ENCODE data around the gene FBXO42. TPM values are rescaled to one million over a fixed set of nuclear protein-coding genes. Genes with fewer than 3 reads are reported as not detected.

The FBXO42 gene
- total and polyA plus RNA-seq, 9 of the 15 experiments (the other 6 are each of a cell fraction or from before 2014, with no cell fraction given): 7.2 to 24.8 (median 17.4) TPM

DNA sequence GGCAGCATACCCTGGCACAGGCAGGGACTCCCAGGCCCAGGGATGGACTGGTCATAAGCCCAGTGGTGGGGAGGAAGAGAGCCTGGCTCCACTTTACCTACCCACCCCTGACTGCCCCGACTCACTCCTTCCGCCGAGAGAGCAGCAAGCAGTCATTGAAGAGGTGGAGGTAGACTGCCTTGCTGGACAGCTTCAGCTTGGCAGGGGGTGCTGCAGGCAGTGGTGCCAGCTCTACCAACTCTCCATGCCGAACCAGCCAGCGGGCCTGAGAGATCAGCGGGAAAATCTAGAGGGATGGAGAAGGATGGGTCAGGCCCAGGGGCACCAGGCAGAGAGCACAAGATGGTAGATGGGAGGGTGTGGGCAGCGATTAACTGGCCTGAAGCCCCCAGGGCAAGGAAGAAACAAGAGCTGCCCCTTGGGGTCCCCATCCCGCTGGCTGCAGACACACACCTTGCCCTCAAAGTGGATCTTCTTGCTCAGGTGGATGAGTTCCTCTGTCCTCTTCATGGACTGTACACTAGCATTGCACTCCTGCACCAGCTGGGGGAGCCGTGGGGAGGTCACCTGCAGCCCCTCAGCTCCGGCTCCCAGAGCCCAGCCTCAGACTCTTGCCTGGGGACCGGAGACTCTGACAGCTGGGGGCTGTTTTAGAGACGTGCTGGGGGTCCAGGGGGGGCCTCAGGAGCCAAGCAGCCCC lies 147.5 kb downstream of the FBXO42 start (continued):
- TF ChIP-seq, protein P1, sequence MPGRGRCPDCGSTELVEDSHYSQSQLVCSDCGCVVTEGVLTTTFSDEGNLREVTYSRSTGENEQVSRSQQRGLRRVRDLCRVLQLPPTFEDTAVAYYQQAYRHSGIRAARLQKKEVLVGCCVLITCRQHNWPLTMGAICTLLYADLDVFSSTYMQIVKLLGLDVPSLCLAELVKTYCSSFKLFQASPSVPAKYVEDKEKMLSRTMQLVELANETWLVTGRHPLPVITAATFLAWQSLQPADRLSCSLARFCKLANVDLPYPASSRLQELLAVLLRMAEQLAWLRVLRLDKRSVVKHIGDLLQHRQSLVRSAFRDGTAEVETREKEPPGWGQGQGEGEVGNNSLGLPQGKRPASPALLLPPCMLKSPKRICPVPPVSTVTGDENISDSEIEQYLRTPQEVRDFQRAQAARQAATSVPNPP (IDR thresholded peaks at IDR 0.05; ENCODE audit: borderline replicate concordance, insufficient read depth, insufficient read length): no peak
- TF ChIP-seq, protein P2, sequence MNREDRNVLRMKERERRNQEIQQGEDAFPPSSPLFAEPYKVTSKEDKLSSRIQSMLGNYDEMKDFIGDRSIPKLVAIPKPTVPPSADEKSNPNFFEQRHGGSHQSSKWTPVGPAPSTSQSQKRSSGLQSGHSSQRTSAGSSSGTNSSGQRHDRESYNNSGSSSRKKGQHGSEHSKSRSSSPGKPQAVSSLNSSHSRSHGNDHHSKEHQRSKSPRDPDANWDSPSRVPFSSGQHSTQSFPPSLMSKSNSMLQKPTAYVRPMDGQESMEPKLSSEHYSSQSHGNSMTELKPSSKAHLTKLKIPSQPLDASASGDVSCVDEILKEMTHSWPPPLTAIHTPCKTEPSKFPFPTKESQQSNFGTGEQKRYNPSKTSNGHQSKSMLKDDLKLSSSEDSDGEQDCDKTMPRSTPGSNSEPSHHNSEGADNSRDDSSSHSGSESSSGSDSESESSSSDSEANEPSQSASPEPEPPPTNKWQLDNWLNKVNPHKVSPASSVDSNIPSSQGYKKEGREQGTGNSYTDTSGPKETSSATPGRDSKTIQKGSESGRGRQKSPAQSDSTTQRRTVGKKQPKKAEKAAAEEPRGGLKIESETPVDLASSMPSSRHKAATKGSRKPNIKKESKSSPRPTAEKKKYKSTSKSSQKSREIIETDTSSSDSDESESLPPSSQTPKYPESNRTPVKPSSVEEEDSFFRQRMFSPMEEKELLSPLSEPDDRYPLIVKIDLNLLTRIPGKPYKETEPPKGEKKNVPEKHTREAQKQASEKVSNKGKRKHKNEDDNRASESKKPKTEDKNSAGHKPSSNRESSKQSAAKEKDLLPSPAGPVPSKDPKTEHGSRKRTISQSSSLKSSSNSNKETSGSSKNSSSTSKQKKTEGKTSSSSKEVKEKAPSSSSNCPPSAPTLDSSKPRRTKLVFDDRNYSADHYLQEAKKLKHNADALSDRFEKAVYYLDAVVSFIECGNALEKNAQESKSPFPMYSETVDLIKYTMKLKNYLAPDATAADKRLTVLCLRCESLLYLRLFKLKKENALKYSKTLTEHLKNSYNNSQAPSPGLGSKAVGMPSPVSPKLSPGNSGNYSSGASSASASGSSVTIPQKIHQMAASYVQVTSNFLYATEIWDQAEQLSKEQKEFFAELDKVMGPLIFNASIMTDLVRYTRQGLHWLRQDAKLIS (CRISPR knock-in tag; IDR thresholded peaks at IDR 0.05): no peak
- TF ChIP-seq, protein P3, sequence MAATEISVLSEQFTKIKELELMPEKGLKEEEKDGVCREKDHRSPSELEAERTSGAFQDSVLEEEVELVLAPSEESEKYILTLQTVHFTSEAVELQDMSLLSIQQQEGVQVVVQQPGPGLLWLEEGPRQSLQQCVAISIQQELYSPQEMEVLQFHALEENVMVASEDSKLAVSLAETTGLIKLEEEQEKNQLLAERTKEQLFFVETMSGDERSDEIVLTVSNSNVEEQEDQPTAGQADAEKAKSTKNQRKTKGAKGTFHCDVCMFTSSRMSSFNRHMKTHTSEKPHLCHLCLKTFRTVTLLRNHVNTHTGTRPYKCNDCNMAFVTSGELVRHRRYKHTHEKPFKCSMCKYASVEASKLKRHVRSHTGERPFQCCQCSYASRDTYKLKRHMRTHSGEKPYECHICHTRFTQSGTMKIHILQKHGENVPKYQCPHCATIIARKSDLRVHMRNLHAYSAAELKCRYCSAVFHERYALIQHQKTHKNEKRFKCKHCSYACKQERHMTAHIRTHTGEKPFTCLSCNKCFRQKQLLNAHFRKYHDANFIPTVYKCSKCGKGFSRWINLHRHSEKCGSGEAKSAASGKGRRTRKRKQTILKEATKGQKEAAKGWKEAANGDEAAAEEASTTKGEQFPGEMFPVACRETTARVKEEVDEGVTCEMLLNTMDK (IDR thresholded peaks at IDR 0.05; ENCODE audit: borderline replicate concordance, insufficient read depth, low read depth, low read length, poor library complexity, severe bottlenecking): peak; percentile 40
- TF ChIP-seq SMAD4 (CRISPR knock-in tag; conservative IDR thresholded peaks at IDR 0.05) (no peak), ZKSCAN1 (IDR thresholded peaks at IDR 0.05; ENCODE audit: low read depth, low read length) (no peak), ZKSCAN3 (CRISPR knock-in tag; IDR thresholded peaks at IDR 0.05) (no peak), ZNF263 (CRISPR knock-in tag; IDR thresholded peaks at IDR 0.05; ENCODE audit: borderline replicate concordance) (no peak), FOXJ2 (tag; IDR thresholded peaks at IDR 0.05) (no peak), HEY1 (CRISPR knock-in tag; IDR thresholded peaks at IDR 0.05; ENCODE audit: borderline replicate concordance) (no peak), TAL1 (IDR thresholded peaks at IDR 0.05) (no peak), ZC3H4 (CRISPR knock-in tag; IDR thresholded peaks at IDR 0.05; ENCODE audit: borderline replicate concordance) (peak; percentile 72; the same call in 1 of the 2 replicates), ZNF134 (CRISPR knock-in tag; conservative IDR thresholded peaks at IDR 0.05) (no peak), ZNF239 (CRISPR knock-in tag; IDR thresholded peaks at IDR 0.05) (no peak), ZNF584 (CRISPR knock-in tag; IDR thresholded peaks at IDR 0.05; ENCODE audit: low read depth) (no peak), MED1 (CRISPR knock-in tag; IDR thresholded peaks at IDR 0.05; ENCODE audit: borderline replicate concordance) (0 out of 2 replicates have a peak, but pooled peaks have one; percentile 61), BRCA1 (IDR thresholded peaks at IDR 0.05) (no peak), BRCA1 (CRISPR knock-in tag; IDR thresholded peaks at IDR 0.05) (peak; percentile 80; the same call in 1 of the 2 replicates)
- TF ChIP-seq, protein P4, sequence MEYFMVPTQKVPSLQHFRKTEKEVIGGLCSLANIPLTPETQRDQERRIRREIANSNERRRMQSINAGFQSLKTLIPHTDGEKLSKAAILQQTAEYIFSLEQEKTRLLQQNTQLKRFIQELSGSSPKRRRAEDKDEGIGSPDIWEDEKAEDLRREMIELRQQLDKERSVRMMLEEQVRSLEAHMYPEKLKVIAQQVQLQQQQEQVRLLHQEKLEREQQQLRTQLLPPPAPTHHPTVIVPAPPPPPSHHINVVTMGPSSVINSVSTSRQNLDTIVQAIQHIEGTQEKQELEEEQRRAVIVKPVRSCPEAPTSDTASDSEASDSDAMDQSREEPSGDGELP (CRISPR knock-in tag; IDR thresholded peaks at IDR 0.05; ENCODE audit: borderline replicate concordance): peak; percentile 63; the same call in 1 of the 2 replicates
- TF ChIP-seq, protein P5, sequence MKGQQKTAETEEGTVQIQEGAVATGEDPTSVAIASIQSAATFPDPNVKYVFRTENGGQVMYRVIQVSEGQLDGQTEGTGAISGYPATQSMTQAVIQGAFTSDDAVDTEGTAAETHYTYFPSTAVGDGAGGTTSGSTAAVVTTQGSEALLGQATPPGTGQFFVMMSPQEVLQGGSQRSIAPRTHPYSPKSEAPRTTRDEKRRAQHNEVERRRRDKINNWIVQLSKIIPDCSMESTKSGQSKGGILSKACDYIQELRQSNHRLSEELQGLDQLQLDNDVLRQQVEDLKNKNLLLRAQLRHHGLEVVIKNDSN (CRISPR knock-in tag; IDR thresholded peaks at IDR 0.05): 0 out of 2 replicates have a peak, but pooled peaks have one; percentile 35

Data from K562 (cell line).